Sigmoid colon (tissue), 7 donors: ENCODE measurements around the gene SHB. TPM values are rescaled to one million over a fixed set of nuclear protein-coding genes. Genes with fewer than 3 reads are reported as not detected.
A peak's percentile ranks its signal among the peaks of the same experiment; 100 is the strongest.
"Not testable (repeated sequence)": the region's sequence is repeated elsewhere in the genome, so short reads cannot be mapped to it uniquely, and the experiment has no call there.

Experiments
- DNase-seq: peaks from one replicate; pipeline ENCODE4 v3.0.0-alpha.2; 2019
- H3K27ac ChIP-seq, 4 donors: fragments of 200-600 bp; sonication (generic); one replicate each; pipeline ENCODE4 v1.5.1; 2016 to 2019; ENCODE audit warnings: mild to moderate bottlenecking in 1 of 4
- H3K27me3 ChIP-seq, 3 donors: fragments of 200-600 bp; sonication (generic); one replicate each; pipeline ENCODE4 v1.5.1; 2019; ENCODE audit warnings: mild to moderate bottlenecking in 1 of 3
- H3K36me3 ChIP-seq, 4 donors: fragments of 200-600 bp; sonication (generic); one replicate each; pipeline ENCODE4 v1.5.1; 2016 to 2019
- H3K4me1 ChIP-seq, 4 donors: fragments of 200-600 bp; sonication (generic); one replicate each; pipeline ENCODE4 v1.5.1; 2017 to 2019
- H3K4me3 ChIP-seq, 4 donors: fragments of 200-600 bp; sonication (generic); one replicate each; pipeline ENCODE4 v1.5.1; 2017 to 2019; ENCODE audit warnings: mild to moderate bottlenecking in 2 of 4, moderate library complexity in 1 of 4
- H3K9me3 ChIP-seq, 4 donors: fragments of 200-600 bp in 3 of 4; sonication (generic) in 3 of 4; one replicate each; pipeline versions ENCODE4 v1.5.1 to v1.6.1; 2013 to 2019
- CTCF ChIP-seq, 4 experiments: fragments of 450-650 bp in 3 of 4; fragments of 200-600 bp in 1 of 4; IDR thresholded peaks; one replicate each; pipeline ENCODE4 v1.5.1; 2016 to 2019; ENCODE audit warnings: antibody characterized with exemption in 4 of 4, mild to moderate bottlenecking in 3 of 4, moderate library complexity in 2 of 4
- EP300 ChIP-seq, 4 donors: sonication (generic); formaldehyde crosslinking; IDR thresholded peaks; one replicate each; pipeline ENCODE4 v1.6.1; 2017; ENCODE audit warnings: antibody characterized with exemption in 4 of 4
- POLR2A ChIP-seq, 2 donors: fragments of 450-650 bp; IDR thresholded peaks; one replicate each; pipeline ENCODE4 v1.6.1; 2016; ENCODE audit warnings: antibody characterized with exemption in 2 of 2, mild to moderate bottlenecking in 2 of 2, moderate library complexity in 2 of 2
- POLR2AphosphoS5 ChIP-seq, 4 donors: sonication (generic); formaldehyde crosslinking; IDR thresholded peaks; one replicate each; pipeline ENCODE4 v1.6.1; 2017; ENCODE audit warnings: antibody characterized with exemption in 4 of 4
- WGBS, 2 donors: extraction: QIAGEN DNeasy Blood & Tissue Kit; methylation state at CpG; one replicate each; pipeline ENCODE4 v1.1.7; 2013; 5-methylcytosine and 5-hydroxymethylcytosine counted together
- intact Hi-C: fragments of 100-400 bp; cut with DNase I; formaldehyde crosslinking; loops from one replicate; pipeline ENCODE4 v1.15.1; 2023
- polyA plus RNA-seq, 3 donors: library from polyadenylated mRNA; stranded (reverse); fragments of 200-250 nt; gene quantifications; one replicate each; pipeline ENCODE4 v1.2.3, GENCODE V29; 2013
- total RNA-seq, 4 donors: library from RNA; depleted of rRNA; stranded (reverse); fragments of >200 nt; gene quantifications; one replicate each; pipeline ENCODE4 v1.1.0, GENCODE V29; 2016
- donor health status: healthy with polysubstance abuse.
- donor health status: Bipolar disorder and iron deficiency.
- donor health status: healthy.

SHB gene
- total and polyA plus RNA-seq, 7 donors: 6.8 to 33.7 (median 10.2) TPM

- intact Hi-C loops: no loop called here
- no peak overlapping the region for H3K4me3 ChIP-seq
- no peaks in the 10 kb centered on the region for H3K36me3 ChIP-seq
- no peak for DNase-seq
- no peaks in the 10 kb centered on the region for H3K27me3 ChIP-seq
- H3K9me3 ChIP-seq: no peaks in the 10 kb centered on the region
- H3K4me1 ChIP-seq: peaks cover 0 to 65% (median 53%) of the 10 kb centered on the region in 4 donors
- peak overlapping the region; percentile 75 to 90 (median 79) for H3K27ac ChIP-seq
- TF ChIP-seq POLR2A (IDR thresholded peaks at IDR 0.05): no peak
- no peak for TF ChIP-seq POLR2AphosphoS5 (IDR thresholded peaks at IDR 0.05)
- no peak for TF ChIP-seq EP300 (IDR thresholded peaks at IDR 0.05)
- TF ChIP-seq CTCF (IDR thresholded peaks at IDR 0.05): no peak
- 17 to 64% methylated on average over 8 of the region's 8 CpGs for WGBS, 2 donors
Measured at GRCh38 chr9:38046661-38047300, 22.2 kb downstream of the SHB start.

GRCh38 chr9:38045939-38046338 lies 23.1 kb downstream of the SHB start:
- H3K36me3 ChIP-seq, H3K9me3 ChIP-seq, H3K4me3 ChIP-seq, H3K27me3 ChIP-seq, DNase-seq, intact Hi-C loops: not testable (repeated sequence)
- WGBS, 2 donors: 78 to 83% methylated on average over 10 of the region's 10 CpGs
- H3K27ac ChIP-seq: peak overlapping the region in 3 of 4 donors; percentile 75 to 90 (median 82)
- peaks cover 0 to 65% (median 53%) of the 10 kb centered on the region in 4 donors for H3K4me1 ChIP-seq

GRCh38 chr9:38044706-38045105 lies 24.3 kb downstream of the SHB start:
- no peak for DNase-seq
- H3K27ac ChIP-seq: peak overlapping the region in 2 of 4 donors; percentile 0 to 60
- no peaks in the 10 kb centered on the region for H3K27me3 ChIP-seq
- no peak overlapping the region for H3K4me3 ChIP-seq
- peaks cover 0 to 68% (median 55%) of the 10 kb centered on the region in 4 donors for H3K4me1 ChIP-seq
- intact Hi-C loops: no loop called here
- no peaks in the 10 kb centered on the region for H3K9me3 ChIP-seq
- TF ChIP-seq POLR2A (IDR thresholded peaks at IDR 0.05): no peak
- no peaks in the 10 kb centered on the region for H3K36me3 ChIP-seq
- WGBS, 2 donors: 79 to 90% methylated on average over 2 of the region's 2 CpGs

- intact Hi-C loops: no loop called here
- Histone ChIP-seq H3K9me3 (no peaks in the 10 kb centered on the region), H3K36me3 (no peaks in the 10 kb centered on the region), H3K27ac (peak overlapping the region in 3 of 4 donors; percentile 0 to 60 (median 55)), H3K4me1 (peaks cover 0 to 75% (median 60%) of the 10 kb centered on the region in 4 donors), H3K27me3 (no peaks in the 10 kb centered on the region), H3K4me3 (no peak overlapping the region)
- 80 to 83% methylated on average over 9 of the region's 9 CpGs for WGBS, 2 donors
- no peak for DNase-seq
- TF ChIP-seq POLR2AphosphoS5 (IDR thresholded peaks at IDR 0.05) (peak in 1 of 4 donors; percentile 23), EP300 (IDR thresholded peaks at IDR 0.05) (no peak), POLR2A (IDR thresholded peaks at IDR 0.05) (no peak), CTCF (IDR thresholded peaks at IDR 0.05) (no peak)
Measured at GRCh38 chr9:38043931-38044623, 24.9 kb downstream of the SHB start.

- intact Hi-C loops: no loop called here
- Histone ChIP-seq H3K27ac (peak overlapping the region in 2 of 4 donors; percentile 55 to 60), H3K4me3 (no peak overlapping the region), H3K27me3 (no peaks in the 10 kb centered on the region), H3K4me1 (peaks cover 0 to 76% (median 59%) of the 10 kb centered on the region in 4 donors), H3K36me3 (no peaks in the 10 kb centered on the region), H3K9me3 (no peaks in the 10 kb centered on the region)
- DNase-seq: no peak
- WGBS, 2 donors: 87 to 92% methylated on average over 8 of the region's 8 CpGs
- no peak for TF ChIP-seq POLR2AphosphoS5 (IDR thresholded peaks at IDR 0.05)
- no peak for TF ChIP-seq CTCF (IDR thresholded peaks at IDR 0.05)
- no peak for TF ChIP-seq EP300 (IDR thresholded peaks at IDR 0.05)
- TF ChIP-seq POLR2A (IDR thresholded peaks at IDR 0.05): no peak
Measured at GRCh38 chr9:38042626-38043357, 26.2 kb downstream of the SHB start.
